Epithelial cell of prostate (primary cell): ENCODE measurements around the gene CAPN12.
A peak's percentile ranks its signal among the peaks of the same experiment; 100 is the strongest.
"Not testable (repeated sequence)": the region's sequence is repeated elsewhere in the genome, so short reads cannot be mapped to it uniquely, and the experiment has no call there.

Experiments used
- DNase-seq: peaks from one replicate; pipeline ENCODE4 v3.0.0-alpha.2; 2011; ENCODE audit warnings: low read depth, low spot score
- H3K27ac ChIP-seq: fragments of 450-650 bp; 2 replicates; pipeline ENCODE4 v1.5.1; 2017; ENCODE audit warnings: mild to moderate bottlenecking

CAPN12 gene

DNA sequence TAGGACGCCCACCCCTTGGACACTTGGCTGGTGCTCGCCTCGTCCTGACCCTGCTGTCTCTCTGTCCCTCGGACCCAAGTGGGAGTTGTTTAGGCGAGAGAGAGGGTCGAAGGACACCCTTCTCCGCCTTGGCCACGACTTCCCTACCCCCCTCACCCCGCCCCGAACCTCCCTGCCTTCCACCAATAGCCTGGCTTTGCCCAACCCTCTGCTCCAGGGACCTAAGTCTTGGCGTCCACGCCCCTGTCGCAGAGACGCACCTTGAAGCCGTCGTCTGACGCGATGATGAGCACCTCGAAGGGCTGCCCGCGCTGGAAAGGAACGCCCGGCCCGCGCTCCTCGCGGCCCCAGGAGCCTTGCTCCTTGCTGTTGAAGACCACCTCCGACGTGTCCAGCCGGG, 27.3 kb upstream of the CAPN12 start:
- DNase-seq, H3K27ac ChIP-seq: not testable (repeated sequence)

DNA sequence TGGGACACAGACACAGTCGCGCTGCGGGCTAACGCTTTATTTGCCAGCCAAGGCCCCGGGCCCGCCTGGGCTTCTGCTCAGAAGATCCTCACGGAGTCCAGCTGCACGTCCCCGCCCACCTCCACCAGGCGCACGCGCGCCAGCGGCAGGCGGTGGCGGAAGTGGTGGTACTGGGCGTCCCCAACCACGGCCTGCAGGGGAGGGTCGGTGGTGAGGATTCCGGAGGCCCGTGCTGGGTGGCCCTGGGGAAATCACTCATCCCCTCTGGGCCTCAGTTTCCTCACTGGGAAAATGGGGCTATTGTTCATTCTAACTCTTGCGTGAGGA, 26.6 kb upstream of the CAPN12 start:
- DNase-seq, H3K27ac ChIP-seq: not testable (repeated sequence)

DNA sequence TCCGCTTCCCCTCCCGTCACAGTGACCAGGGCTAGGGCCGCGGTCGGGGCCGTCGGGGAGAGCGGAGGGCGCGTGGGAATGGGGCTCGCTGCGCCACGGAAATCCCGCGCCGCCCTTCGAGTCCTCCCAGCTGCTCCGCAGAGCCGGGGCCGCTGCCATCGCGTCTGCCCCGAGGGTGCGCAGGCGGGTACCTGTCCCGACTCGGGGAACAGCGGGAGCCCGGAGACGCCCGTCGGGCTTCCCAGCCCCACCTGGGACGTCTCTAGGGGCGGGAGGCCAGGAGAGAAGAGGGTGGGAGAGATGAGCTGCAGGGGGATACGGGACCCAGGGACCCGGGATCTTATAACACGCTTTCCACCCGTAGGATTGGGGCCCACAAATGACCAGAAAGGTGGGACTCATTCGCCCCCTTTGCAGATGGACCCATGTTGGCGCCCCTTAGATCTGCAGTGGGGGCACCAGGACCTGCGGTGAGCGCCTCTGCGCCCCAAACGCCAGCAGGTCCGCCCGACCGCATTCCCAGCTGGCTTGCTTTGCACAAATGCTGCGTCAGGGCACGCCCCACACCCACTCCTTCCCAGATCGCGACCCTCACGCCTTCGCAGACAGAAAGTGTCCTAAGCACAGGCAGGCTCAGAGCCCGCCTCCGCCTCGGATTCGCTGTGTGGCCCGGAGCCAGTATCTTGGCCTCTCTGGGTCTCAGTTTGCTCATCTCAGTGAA, 26.1 kb upstream of the CAPN12 start:
- H3K27ac ChIP-seq, result peak overlapping the region; percentile 24
- DNase-seq, result not testable (repeated sequence)

DNA sequence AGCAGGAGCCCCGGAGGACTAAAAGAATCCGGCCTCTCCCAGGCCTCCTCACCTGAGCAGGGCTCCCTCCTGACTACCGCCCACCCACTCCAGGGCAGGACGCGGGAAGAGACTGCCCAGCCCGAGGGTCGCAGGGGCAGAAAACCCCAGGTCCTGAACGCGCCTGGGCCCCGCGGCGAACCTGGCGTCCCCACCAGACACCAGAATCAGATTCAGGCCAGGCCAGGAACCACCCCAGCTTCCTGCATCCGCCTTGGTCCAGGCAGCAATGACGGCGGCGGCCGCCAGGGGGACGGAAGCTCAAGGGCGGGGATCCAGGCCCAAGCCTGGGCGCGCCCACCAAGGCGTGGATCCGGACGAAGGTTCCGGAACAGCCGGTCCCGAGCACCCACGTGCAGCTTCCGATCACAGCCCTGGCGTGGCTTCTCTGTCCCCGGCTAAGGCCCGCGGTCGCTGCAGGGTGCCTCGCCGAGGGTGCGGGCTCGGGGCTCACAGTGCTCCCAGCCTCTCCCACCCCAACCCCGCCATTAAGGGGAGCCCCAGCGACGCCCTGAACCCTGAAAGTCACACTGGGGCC, 25.4 kb upstream of the CAPN12 start:
- H3K27ac ChIP-seq, result peak overlapping the region; percentile 24
- no peak for DNase-seq

DNA sequence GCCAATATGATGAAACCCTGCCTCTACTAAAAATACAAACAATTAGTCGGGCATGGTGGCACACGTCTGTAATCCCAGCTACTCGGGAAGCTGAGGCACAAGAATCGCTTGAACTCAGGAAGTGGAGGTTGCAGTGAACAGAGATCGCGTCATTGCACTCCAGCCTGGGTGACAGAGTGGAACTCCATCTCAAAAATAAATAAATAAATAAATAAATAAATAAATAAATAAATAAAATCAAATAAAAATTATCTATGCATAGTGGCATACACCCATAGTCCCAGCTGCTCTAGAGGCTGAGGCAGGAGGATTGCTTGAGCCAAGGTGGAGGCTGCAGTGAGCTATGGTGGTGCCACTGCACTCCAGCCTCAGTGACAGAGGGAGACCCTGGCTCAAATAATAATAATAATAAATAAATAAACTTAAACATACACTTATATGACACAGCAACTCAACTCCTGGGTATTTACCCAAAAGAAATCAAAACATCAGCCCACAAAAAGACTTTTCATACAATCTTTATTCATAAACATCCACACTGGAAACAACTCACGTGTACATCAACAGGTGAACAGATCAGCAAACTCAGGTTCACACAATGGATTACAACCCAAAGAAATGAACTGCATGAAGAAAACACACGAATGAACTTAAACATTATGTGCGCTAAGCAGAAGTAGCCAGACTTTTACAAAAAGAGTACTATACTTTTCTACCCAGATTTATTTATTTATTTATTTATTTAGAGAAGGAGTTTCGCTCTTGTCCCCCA, 22.2 kb upstream of the CAPN12 start:
- no peak for DNase-seq
- H3K27ac ChIP-seq, result no peak overlapping the region

DNA sequence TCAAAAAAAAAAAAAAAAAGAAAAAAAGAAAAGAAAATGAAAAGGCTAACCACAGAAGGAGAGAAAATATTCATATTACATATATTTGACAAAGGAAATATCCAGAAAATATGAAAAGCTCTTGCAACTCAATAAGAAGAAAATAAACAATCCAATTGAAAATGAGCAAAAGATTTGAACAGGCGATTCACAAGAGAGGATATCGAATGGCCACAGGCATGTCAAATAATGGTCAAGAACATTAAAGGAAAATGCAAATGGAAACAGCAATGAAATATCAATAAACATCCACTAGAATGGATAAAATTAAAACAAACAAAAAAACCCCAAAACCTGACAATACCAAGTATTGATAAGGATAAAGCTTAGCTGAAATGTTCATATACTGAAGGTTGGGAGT, 20.9 kb upstream of the CAPN12 start:
- H3K27ac ChIP-seq, result no peak overlapping the region
- DNase-seq, result no peak

DNA sequence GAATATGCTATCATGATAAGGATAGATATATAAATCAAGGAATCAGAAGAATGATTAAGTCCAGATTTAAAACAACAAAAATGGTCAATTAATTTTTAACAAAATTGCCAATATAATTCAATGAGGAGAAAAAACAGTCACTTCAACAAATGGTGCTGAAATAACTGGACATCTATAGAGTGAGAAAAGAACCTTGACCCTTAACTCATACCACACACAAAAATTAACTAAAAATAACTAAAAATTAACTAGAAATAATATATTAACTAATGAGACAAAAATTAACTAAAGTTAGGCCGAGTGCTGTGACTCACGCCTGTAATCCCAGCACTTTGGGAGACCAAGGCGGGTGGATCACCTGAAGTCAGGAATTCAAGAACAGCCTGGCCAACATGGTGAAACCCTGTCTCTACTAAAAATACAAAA, 19.5 kb upstream of the CAPN12 start:
- no peak overlapping the region for H3K27ac ChIP-seq
- DNase-seq, result no peak

DNA sequence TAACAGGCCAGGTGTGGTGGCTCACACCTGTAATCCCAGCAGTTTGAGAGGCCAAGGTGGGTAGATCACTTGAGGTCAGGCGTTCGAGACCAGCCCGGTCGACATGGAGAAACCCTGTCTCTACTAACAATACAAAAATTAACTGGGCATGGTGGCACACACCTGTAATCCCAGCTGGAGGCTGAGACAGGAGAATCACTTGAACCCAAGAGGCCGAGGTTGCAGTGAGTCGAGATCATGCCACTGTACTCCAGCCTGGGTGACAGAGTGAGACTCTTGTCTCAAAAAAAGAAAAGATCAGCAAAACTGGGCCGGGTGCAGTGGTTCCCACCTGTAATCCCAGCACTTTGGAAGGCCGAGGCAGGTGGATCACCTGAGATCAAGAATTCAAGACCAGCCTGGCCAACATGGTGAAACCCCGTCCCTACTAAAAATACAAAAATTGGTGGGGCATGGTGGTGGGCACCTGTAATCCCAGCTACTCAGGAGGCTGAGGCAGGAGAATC, 17.7 kb upstream of the CAPN12 start:
- not testable (repeated sequence) for DNase-seq, H3K27ac ChIP-seq

DNA sequence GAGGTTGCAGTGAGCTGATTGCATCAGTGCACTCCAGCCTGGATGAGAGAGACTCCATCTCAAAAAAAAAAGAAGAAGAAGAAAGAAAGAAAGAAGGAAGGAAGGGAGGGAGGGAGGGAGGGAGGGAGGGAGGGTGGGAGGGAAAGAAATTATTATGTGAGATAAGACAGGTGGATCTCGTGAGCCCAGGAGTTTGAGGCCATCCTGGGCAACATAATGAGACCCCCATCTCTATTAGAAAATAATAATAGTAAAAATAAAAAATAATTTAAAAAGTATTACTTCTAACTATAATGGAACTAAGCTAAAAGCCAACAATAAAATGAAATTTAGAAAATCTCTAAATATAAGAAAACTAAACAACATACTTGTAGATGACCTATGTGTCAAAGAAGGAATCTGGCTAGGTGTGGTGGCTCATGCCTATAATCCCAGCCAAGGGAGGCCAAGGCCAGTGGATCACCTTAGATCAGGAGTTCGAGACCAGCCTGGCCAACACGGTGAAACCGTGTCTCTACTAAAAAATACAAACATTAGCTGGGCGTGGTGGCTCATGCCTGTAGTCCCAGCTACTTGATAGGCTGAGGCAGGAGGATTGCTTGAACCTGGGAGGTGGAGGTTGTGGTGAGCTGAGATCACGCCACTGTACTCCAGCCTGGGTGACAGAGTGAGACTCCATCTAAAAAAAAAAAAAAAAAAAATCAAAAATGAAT, 16.7 kb upstream of the CAPN12 start:
- H3K27ac ChIP-seq, DNase-seq: not testable (repeated sequence)

DNA sequence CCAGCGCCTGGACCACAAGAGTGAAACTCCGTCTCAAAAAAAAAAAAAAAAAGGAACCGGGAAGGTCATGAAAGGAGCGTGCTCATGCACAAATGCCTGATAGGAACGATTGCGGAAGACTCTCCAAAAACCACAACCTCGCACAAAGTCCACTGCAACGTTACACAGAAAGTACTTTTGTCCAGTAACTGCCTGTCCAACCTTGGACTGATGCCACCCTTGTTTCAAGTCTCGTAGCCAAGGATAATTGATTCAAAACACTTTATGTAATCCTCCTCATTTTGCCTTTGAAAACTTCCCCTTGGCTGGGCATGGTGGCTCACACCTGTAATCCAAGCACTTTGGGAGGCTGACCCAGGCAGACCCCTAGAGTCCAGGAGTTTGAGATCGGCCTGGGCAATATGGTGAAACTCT, 15.3 kb upstream of the CAPN12 start:
- DNase-seq, result no peak

DNA sequence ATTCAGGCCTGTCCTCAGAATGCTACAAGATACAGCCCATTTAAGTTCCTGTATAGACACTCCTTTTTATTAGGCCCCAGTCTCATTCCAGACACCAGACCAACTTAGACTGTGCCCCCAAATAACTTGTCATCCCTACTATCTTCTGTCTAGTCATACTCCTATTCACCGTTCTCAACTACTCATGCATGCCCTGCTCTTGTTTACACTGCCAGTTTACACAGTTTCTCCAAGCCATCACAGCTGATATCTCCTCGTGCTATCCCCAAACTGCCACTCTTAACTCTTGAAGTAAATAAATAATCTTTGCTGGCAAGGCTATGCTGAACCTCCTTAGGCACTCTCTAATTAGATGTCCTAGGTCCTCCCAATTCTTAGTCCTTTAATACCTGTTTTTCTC, 9.9 kb upstream of the CAPN12 start:
- not testable (repeated sequence) for H3K27ac ChIP-seq, DNase-seq

More for the DNA sequence above, 15.3 kb upstream of the CAPN12 start:
- no peak overlapping the region for H3K27ac ChIP-seq

DNA sequence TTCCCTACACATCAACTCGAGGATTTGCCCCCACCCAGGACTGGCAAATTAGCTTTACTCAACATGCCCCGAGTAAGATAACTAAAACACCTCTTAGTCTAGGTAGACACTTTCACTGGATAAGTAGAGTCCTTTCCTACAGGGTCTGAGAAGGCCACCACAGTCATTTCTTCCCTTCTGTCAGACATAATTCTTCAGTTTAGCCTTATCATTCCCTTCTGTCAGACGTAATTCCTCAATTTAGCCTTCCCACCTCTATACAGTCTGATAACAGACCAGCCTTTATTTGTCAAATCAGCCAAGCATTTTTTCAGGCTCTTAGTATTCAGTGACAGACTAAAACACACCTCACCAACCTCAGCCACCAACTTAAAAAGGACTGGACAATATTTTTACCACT, 9.5 kb upstream of the CAPN12 start:
- not testable (repeated sequence) for DNase-seq, H3K27ac ChIP-seq

DNA sequence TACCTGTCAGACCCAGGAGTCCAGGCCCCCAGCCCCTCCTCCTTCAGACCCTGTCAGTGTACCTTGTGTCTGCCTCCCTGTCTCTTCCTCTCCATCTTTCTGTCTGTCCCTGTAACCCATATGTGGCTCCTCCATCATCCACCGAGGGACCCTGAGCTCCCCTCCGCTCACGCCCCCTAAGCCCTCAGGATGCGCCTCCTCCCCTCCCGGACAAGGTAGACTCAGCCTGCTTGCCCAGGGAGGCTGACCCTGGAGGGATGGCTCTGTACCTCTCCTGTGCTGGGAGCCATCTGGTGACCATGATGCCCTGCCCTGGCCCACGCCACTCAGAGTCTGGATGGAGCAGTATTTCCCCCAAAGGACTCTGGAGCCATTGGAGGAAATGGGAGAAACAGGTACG, 1.0 kb upstream of the CAPN12 start:
- H3K27ac ChIP-seq, result no peak overlapping the region
- DNase-seq, result no peak

DNA sequence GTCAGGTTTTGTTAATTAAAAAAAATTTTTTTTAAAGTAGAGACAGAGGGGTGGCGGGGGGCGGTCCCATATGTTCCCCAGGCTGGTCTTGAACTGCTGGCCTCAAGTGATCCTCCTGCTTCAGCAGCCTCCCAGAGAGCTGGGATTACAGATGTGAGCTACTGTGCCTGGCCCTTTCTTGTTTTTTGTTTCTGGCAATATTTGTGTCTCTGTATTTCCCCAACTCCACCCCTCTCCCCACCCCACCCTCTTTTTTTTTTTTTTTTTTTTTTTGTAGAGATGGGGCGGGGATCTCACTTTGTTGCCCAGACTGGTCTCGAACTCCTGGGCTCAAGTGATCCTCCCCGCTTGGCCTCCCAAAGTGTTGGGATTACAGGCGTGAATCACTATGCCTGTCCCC, 600 bp upstream of the CAPN12 start:
- no peak for DNase-seq
- no peak overlapping the region for H3K27ac ChIP-seq

DNA sequence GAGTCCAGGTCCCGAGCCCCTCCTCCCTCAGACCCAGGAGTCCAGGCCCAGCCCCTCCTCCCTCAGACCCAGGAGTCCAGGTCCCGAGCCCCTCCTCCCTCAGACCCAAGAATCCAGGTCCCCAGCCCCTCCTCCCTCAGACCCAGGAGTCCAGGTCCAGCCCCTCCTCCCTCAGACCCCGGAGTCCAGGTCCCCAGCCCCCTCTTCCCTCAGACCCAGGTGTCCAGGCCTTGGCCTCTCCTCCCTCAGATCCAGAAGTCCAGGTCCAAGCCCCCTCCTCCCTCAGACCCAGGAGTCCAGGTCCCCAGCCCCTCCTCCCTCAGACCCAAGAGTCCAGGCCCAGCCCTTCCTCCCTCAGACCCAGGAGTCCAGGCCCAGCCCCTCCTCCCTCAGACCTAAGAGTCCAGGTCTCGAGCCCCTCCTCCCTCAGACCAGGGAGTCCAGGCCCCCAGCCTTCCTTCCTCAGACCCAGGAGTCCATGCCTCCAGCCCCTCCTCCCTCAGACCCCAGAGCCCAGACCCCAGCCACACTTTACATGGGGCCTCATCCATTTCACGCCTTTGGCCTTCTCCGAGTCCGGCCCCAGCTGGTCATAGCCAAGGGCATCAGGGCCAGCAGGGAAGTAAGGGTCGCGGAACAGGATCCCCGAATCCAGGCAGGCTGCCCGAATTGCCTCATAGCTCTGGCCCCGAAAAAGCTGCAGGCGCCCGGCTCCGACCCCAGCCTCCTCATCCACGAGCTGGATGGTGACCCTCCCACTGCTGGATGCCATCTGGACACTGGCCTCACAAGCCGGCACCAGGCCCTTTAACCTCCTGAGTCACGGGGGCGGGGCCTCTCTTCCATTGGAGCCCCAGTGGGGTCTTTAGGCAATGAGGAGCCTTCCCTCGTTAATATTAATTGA, 628 bp downstream of the CAPN12 start:
- no peak for DNase-seq
- no peak overlapping the region for H3K27ac ChIP-seq

DNA sequence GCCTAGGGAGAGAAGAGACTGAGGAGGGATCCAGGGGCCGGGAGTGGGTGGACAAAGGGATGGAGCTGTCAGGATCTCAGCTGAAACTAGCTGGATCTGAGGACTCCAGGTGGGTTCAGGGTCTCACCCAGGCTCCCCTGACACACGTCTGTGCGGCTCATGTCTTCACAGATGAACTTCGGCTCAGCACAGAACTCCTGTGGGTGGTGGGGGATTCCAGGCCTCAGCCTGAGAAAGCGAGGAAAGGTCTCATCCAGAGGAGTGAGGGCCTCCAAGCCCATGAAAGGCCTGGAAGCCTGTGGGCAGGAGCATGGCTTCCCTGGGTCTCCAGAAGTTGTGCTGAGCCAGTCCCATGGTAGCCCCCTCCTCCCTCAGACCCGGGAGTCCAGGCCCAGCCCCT, 1.4 kb downstream of the CAPN12 start:
- H3K27ac ChIP-seq, result no peak overlapping the region
- no peak for DNase-seq

DNA sequence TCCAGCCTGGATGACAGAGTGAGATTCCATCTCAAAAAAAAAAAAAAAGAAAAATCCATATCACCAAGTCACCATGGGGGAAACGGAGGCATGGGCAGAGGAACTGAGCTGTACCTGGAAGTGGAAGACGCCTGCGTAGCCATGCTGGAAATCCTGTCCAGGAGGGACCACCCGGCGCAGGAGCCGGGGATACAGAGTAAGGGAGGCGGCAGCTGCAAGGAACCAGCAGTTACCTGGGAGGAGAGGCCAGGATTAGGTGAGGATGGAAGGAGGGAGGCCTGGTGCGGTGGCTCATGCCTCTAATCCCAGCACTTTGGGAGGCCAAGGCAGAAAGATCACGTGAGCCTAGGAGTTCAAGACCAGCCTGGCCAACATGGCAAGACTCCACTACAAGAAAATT, 2.0 kb downstream of the CAPN12 start:
- no peak overlapping the region for H3K27ac ChIP-seq
- DNase-seq, result no peak

DNA sequence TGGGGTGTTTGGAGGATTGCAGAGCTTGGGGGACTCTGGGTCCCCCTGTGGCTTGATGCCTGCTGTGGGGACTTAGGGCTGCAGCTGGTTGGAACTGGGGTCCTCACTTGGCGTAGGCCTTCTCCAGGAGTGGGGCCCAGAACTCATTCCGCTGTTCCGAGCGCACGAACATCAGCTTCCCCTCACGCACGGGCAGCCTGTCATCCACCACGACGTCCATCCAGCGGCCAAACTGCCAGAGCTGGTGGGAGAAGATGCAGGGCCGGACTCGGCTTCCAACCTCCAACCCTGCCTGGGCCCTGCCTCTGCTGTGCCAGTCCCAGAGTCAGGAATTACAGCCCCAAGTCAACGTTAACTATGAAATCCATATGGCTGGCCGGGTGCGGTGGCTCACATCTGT, 2.6 kb downstream of the CAPN12 start:
- no peak overlapping the region for H3K27ac ChIP-seq
- no peak for DNase-seq

DNA sequence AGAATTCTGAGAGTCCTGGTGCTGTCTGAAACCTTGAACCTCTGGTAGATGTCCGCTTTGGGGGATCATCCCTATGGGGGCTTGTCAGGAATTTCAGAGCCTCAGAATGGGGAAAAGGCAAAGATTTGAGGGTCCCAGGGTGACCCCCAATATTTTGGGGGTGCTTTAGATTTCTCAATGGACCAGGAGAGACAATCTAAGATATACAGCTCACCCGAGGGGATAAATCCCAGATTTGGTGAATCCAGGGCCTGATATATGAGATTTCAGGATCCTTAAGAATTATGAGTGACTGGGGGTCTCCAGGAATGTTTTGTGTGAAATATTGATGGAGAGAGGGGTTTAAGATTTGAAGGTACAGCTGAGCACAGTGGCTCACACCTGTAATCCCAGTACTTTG, 3.3 kb downstream of the CAPN12 start:
- no peak overlapping the region for H3K27ac ChIP-seq
- no peak for DNase-seq

DNA sequence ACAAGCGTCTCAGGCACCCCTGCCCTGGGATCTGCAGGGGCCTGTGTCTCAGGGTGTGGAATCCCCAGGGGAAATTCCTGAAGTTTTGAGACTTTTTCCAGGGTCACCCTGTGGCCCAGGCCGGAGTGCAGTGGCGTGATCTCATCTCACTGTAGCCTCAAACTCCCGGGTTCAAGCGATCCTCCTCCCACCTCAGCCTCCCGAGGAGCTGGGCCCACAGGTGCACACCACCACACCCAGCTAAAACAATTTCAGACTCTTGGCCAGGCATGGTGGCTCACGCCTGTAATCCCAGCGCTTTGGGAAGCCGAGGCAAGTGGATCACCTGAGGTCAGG, 4.0 kb downstream of the CAPN12 start:
- H3K27ac ChIP-seq, result no peak overlapping the region
- no peak for DNase-seq
